Adipose tissue (tissue), 3 donors: ENCODE results near the gene C16orf54. TPM values are rescaled to one million over a fixed set of nuclear protein-coding genes. Genes with fewer than 3 reads are reported as not detected.
"Not testable (repeated sequence)": the region's sequence is repeated elsewhere in the genome, so short reads cannot be mapped to it uniquely, and the experiment has no call there.

Source experiments
- H3K27ac ChIP-seq: one replicate; pipeline ENCODE4 v1.5.1; 2013; ENCODE audit warnings: low read depth, low read length
- WGBS, 3 donors: extraction: QIAGEN DNeasy Blood & Tissue Kit; methylation state at CpG; one replicate each; pipeline ENCODE4 v1.1.7; 2013; 5-methylcytosine and 5-hydroxymethylcytosine counted together
- polyA plus RNA-seq, 3 donors: library from polyadenylated mRNA; stranded (reverse); fragments of 200-250 nt; gene quantifications; one replicate each; pipeline ENCODE4 v1.2.3, GENCODE V29; 2013
- donor health status: healthy with polysubstance abuse.
- donor health status: Bipolar disorder and iron deficiency.
- donor health status: healthy.

C16orf54 gene
- 1 to 10 TPM in 2 of 3 donors, under 1 TPM in 1; 0.37 to 2.1 (median 1.6) TPM for polyA plus RNA-seq

DNA sequence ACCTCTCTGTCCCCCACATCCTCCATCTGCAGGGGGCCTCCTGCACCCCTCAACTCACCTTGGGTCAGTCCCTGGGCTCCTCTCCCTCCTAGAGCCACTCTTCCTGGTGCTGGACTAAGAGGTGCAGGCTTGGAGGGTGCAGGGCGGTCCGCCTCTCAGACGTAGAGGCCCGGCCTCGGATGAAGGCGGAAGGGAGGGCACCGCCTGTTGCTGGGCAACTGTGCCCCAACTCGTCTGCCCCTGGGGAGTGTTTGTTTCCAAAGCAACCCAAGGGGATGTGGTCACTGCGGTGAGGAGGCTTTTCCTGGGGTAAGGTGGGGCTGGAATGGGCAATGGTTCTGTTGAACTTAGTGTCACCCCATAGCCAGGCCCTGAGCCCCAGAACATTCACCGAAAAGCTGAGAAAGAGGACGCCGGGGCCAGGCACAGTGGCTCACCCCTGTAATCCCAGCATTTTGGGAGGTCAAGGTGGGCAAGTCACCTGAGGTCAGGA is at the start of gene C16orf54:
Gene C16orf54, minus strand, starts transcription at position 138 of the 493 bp plus-strand sequence. CDS start 1,039 bp downstream, outside the sequence.
- 50 to 75% (median 59%) methylated on average over 12 of the region's 12 CpGs for WGBS, 3 donors
- H3K27ac ChIP-seq: no peak within 1 kb of the TSS

- H3K27ac ChIP-seq: no peak overlapping the region
- 92 to 100% (median 95%) methylated on average over 3 of the region's 3 CpGs for WGBS, 3 donors
These were observed 48.5 kb upstream of the C16orf54 start for GRCh38 chr16:29794231-29794710.

DNA sequence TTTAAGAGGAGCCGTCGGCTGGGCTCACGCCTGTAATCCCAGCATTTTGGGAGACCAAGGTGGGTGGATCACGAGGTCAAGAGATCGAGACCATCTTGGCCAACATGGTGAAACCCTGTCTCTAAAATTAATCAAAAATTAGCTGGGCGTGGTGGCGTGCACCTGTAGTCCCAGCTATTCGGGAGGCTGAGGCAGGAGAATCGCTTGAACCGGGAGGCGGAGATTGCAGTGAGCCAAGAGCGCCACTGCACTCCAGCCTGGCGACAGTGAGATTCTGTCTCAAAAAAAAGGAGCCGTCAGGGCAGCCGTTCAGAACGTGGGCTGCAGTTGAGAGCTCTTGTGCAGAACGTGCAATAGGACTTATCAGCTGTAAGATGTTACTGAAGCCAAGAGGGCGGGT is 47.4 kb upstream of the C16orf54 start:
- WGBS, 3 donors: 88 to 92% (median 92%) methylated on average over 18 of the region's 18 CpGs
- H3K27ac ChIP-seq: not testable (repeated sequence)

DNA sequence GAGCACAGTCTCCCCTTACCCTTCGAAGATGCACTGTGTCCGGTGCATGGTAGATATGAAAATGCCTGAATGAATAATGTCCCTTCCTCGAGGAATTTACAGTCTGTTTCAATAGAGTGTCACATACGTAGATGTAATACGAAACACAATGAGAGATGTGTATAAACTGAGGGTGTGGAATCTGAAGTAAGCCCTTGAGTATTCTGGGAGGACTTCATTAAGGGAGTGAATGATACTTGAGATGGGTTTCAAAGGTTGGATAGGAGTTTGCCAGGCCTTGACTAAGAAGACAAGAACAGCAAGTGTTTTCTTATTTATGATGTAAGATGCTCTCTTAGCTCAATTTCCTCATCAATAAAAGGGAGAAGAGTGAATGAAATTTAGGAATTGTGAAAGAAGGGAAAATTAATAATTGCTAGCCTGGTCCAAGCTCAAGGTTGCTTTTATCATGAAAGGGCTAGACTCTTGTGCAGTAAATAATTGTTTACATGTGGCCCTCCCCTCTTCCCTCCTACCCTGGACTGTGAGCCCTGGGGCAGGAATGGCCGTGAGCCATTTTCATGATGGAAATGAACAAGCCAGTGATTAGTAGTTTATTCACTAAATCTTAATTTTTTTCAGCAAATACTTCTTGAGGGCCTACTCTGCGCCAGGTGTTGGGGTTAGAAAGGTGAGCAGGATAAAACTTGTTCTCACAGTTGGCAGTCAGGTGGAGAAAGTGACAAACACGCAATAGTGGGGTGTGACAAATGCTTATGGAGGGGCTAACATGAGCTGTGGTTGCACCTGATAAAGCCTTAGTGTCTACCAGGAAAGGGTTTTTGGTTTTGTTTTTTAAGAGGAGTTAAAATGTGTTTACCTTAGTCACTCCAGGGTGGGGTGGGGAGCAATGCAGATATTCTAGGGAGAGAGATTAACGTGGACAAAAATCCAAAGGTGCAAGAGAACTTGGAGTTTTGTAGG is 46.3 kb upstream of the C16orf54 start:
- no peak overlapping the region for H3K27ac ChIP-seq
- 73 to 75% (median 75%) methylated on average over 9 of the region's 9 CpGs for WGBS, 3 donors

DNA sequence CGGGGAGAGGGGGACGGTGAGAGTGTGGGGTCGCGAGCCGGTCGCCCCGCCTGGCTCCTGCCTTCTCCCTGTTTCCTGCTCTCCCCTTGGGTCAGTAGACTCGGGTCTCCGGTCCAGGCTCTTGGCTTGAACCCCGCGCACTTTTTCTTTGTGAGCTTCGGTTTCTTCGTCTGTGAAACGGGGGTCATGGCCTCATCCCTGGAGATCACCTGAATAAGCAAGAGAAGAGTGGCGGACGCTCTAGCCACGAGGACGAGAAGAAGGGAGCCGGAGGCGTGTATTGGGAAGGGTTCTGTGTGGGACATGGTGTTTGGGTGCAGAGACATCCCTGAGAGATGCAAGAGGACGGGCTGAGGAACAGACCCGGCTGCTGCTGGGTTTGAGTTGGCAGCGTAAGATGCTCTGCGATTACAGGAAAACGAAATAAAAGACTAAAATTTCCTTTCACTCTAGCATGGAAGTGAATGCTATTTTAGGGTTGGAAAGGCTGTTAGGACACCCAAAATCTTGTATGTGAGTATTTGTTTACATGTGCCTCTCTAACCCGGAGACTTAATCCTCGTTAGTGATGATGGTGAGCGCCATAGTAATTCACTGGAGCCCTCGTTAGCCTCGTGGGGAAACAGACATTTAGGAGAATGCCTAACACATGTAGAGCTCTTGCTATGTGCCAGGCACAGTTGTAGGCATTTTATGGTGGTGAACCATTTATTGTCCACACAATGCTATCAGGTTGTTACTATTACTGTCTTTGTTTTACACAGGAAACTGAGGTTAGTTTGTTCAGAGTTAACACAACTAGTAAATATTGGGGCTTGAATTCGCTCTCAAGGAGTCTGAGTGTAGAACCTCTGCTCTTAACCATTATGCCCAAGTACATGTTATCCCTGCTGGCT is 45.4 kb upstream of the C16orf54 start:
- H3K27ac ChIP-seq: no peak overlapping the region
- WGBS, 3 donors: 2 to 3% (median 2%) methylated on average over 29 to 31 of the region's 31 CpGs

DNA sequence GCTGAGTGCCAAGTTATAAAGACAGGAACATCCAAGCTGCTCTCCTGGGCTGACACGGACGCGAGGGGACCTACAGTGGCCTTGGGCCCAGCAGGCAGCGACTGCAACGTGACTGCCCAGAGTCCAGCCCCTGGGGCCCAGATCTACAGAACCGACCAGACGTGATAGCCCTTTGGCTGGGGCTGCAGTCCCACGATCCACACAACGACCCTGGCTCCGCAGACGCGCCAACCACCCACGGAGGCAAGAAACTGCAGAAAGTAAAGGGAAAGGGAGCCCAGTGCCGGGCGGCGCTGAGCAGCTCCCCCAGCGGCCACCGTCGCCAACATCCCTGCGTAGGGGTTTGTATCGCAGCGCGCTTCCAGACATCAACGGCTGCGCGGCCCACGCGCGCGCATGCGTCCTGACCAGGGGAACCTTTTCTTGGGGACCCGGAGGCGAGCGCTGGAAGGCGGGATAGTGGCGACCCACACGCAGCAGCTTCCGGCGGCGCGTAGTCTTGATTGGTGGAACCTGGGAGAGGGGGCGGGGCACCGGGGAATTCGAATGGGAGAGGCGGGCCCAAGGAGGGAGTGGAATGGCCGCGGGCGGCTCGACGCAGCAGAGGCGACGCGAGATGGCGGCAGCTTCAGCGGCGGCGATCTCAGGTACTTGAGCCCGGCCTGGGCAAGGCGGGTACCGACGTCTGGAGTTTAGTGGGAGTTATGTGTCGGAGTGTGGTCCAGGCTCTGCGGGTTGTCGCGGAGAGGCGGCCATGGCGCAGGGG is 44.6 kb upstream of the C16orf54 start, which contains the start of gene KIF22:
Gene KIF22, plus strand, starts transcription at position 569 of the 766 bp plus-strand sequence. Its CDS starts 9 bp downstream, at position 578.
- 1% methylated on average over 63 to 67 of the region's 67 CpGs for WGBS, 3 donors
- no peak within 1 kb of the TSS for H3K27ac ChIP-seq

DNA sequence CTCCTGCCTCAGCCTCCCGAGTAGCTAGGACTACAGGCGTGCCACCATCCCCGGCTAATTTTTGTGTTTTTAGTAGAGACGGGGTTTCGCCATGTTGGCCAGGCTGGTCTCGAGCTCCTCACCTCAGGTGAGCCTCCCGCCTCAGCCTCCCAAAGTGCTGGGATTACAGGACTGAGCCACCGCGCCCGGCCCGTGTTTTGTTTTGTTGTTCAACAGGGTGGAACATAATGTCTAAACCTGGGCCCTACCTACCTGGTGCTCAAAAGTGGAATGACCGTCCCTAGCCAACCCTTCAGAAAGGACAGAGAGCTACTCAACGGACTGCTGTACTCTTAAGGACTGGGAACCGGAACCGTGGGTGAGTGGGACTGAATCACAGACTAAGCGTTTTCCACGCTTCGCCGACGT is 44.0 kb upstream of the C16orf54 start:
- WGBS, 3 donors: 57 to 66% (median 64%) methylated on average over 20 of the region's 20 CpGs

GRCh38 chr16:29787155-29787554 is 41.4 kb upstream of the C16orf54 start:
- WGBS, 3 donors: 83 to 90% (median 90%) methylated on average over 4 of the region's 4 CpGs

More for the DNA sequence above, 44.0 kb upstream of the C16orf54 start:
- no peak overlapping the region for H3K27ac ChIP-seq

GRCh38 chr16:29784901-29785500 is 39.2 kb upstream of the C16orf54 start:
- 11 to 14% (median 14%) methylated on average over 38 of the region's 38 CpGs for WGBS, 3 donors
- no peak overlapping the region for H3K27ac ChIP-seq

More at GRCh38 chr16:29787155-29787554, 41.4 kb upstream of the C16orf54 start:
- not testable (repeated sequence) for H3K27ac ChIP-seq

GRCh38 chr16:29784157-29784556 is 38.4 kb upstream of the C16orf54 start:
- no peak overlapping the region for H3K27ac ChIP-seq
- WGBS, 3 donors: 93 to 98% (median 94%) methylated on average over 2 of the region's 2 CpGs

DNA sequence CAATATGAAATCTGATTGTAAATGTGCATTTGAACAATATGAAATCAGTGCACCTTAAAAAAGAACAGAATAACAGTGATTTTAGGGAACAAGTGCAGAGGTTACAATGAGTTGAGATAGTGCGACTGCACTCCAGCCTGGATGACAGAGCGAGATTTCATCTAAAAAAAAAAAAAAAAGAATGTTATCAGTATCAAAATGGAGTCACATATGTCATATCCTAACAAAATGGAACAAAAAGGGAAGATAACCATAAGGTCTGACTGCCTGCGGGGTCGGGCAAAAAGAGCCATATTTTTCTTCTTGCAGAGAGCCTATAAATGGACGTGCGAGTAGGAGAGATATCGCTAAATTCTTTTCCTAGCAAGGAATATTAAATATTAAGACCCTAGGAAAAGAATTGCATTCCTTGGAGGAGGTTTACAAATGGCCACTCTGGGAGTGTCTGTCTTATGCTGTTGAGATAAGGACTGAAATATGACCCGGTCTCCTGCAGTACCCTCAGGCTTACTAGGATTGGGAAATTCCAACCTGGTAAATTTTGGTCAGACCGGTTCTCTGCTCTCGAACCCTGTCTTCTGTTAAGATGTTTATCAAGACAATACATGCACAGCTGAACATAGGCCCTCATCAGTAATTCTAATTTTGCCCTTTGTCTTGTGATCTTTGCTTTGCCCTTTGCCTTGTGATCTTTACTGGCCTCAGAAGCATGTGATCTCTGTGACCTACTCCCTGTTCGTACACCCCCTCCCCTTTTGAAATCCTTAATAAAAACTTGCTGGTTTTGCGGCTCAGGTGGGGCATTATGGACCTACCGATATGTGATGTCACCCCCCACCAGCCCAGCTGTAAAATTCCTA is 37.5 kb upstream of the C16orf54 start:
- WGBS, 3 donors: 76 to 83% (median 80%) methylated on average over 13 of the region's 13 CpGs
- H3K27ac ChIP-seq: not testable (repeated sequence)

DNA sequence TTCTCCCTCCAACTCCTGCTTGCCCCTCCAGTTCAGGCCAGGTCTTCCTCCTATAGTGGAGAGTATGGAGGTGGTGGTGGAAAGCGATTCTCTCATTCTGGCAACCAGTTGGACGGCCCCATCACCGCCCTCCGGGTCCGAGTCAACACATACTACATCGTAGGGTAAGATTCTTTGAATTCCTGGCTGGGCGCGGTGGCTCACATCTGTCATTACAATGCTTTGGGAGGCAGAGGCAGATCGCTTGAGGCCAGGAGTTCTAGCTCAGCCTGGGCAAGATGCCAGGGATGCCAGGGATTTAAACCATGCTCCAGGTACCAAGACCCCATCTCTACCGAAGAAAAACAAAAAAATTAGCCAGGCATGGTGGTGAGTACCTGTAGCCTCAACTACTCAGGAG is 33.7 kb upstream of the C16orf54 start:
- no peak overlapping the region for H3K27ac ChIP-seq
- 61 to 72% (median 68%) methylated on average over 10 of the region's 10 CpGs for WGBS, 3 donors

GRCh38 chr16:29777576-29778350 is 32.0 kb upstream of the C16orf54 start, which contains the start of gene ZG16:
Gene ZG16 (plus strand): TSS chr16:29778256. CDS start chr16:29779267, 1,011 bp downstream.
- 73 to 82% (median 77%) methylated on average over 10 of the region's 10 CpGs for WGBS, 3 donors
- H3K27ac ChIP-seq: no peak within 1 kb of the TSS

- H3K27ac ChIP-seq: no peak overlapping the region
- WGBS, 3 donors: 68 to 78% (median 70%) methylated on average over 4 of the region's 4 CpGs
These were observed 30.1 kb upstream of the C16orf54 start for GRCh38 chr16:29775742-29776408.

- no peak overlapping the region for H3K27ac ChIP-seq
- WGBS, 3 donors: 90 to 95% (median 90%) methylated on average over 5 of the region's 5 CpGs
These were observed 28.9 kb upstream of the C16orf54 start for GRCh38 chr16:29774730-29775129.
